Forelimb muscle (tissue), 1 donor: ENCODE data around the gene PARD6G. TPM values are rescaled to one million over a fixed set of nuclear protein-coding genes. Genes with fewer than 3 reads are reported as not detected.
"Not testable (repeated sequence)": the region's sequence is repeated elsewhere in the genome, so short reads cannot be mapped to it uniquely, and the experiment has no call there.

ENCODE experiments used
- DNase-seq: peaks from one replicate; pipeline ENCODE4 v3.0.0-alpha.2; 2013; ENCODE audit warnings: low read depth
- polyA plus RNA-seq: library from polyadenylated mRNA; unstranded; fragments of 120-200 nt; gene quantifications from one replicate; pipeline ENCODE4 v1.2.1, GENCODE V29; 2013; ENCODE audit not compliant: insufficient read length

Gene PARD6G
- polyA plus RNA-seq, 1 donor: 5.2 TPM

DNA sequence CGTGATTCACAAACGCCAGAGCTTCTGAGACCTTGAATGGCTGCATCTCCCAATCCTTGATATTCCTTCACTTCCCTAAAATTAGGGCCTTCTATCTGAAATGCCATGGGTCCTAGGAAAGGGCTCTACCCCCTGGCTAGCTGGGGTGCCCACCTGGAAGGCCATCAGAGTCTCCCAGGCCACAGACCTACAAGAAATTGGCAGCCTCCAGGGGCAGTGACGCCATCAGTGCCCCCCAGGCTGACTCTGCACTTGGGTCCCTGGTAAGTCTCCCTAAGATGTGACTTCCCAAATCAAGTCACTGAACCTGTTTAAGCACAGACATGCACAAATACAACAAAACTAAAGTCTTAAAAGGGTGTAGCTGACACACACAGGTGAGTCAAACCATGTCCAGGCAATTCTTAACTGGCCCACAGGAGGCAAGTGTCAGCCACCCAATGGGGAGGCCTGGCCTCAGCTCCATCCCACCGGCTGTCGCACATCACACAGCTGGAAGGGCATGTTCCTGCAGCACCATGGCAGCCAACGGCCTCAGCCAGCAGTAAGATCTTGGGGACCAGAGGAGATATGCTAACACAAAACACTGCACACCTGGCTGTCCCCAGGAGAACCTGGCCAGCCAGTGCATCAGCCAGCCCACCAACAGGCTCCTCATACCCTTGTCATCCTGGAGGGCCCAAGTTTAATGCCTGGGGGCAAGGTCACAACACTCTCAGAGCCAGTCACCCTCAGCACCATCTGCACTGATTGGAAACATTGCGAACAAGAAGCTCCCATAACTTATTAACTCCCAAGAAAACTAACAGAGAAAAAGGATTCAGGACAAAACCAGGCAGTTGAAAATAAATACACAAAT is 5.2 kb downstream of the PARD6G start:
- DNase-seq: no peak

DNA sequence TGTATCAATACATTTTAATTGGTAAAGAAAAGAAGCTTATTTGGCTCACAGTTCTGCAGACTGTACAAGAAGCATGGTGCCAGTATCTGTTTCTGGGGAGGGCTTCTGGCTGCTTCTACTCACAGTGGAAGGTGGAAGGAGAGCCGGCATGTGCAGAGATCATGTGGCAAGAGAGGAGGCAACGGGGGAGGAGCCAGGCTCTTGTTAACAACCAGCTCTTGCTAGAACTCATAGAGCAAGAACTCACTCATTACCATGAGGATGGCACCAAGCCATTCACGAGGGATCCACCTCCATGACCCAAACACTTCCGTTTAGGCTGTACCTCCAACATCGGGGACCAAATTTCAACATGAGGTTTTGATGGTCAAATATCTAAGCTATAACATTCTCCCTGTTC is 7.5 kb downstream of the PARD6G start:
- no peak for DNase-seq

DNA sequence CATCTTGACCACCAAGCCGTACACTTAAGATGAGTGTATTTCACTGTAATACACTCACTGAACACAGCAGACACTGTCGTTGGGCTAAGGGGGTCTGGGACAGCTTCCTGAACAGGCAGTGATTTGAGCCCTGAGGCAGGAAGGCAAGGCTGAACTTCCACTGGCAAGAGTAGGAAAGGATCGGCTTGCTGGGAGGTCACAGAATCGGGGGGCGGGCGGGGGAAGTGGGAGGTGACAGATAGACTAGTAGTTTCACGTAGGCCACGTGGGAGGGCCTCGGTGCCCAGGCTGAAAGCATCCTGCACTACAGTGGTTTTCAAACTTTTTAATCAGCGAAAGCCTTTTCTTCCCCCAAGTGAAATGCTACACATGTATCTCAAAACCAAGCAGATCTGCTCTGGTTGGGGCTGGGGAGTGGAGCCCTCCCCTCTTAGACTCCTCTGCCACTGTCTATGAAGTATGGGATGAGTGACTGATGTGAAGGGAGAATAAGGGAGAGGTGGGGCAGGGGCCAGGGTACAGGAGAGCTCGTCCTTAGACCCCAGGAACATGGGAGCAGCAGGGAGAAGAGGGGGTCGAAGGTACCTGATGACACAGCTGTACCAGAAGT is 8.6 kb downstream of the PARD6G start:
- no peak for DNase-seq

DNA sequence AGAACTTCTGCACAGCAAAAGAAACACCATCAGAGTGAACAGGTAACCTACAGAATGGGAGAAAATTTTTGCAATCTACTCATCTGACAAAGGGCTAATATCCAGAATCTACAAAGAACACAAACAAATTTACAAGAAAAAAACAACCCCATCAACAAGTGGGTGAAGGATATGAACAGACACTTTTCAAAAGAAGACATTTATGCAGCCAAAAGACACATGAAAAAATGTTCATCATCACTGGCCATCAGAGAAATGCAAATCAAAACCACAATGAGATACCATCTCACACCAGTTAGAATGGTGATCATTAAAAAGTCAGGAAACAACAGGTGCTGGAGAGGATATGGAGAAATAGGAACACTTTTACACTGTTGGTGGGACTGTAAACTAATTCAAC is 9.8 kb downstream of the PARD6G start:
- not testable (repeated sequence) for DNase-seq

DNA sequence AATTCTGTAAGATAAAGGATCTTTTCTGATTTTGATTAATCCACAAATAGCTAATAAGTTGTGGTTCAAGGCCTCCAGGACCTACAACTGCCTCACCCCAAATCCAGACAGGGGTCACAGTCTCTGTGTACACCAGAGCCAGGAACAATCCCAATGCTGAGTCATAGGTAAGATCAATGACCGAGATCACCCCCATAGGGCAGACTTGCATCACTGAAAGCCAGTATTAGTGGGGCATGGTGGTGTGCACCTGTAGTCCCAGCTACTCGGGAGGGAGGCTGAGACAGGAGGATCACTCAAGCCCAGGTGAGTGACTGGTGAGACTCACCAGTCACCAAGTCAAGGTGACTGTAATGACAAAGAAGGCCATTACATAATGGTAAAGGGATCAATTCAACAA is 12.9 kb downstream of the PARD6G start:
- no peak for DNase-seq

DNA sequence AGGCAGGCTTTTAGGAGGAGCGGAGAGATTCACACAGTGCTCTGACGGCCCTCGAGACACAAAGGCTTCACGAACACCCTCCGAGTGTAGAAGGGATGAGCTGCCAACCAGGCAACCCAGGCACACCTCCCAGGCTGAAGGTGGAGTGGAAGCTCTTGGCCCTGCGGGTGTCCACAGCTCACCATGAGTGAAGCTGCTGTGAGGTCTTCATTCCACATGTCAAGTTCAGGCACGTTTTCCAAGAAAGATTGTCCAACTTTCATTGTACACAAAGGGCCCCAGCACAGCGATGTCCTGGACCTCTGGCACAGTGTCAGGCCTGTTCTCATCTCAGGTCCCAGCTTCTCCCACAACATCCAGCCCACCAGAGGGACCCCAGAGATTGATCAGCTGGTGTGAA is 13.4 kb downstream of the PARD6G start:
- DNase-seq: no peak

- no peak for DNase-seq
Observed at GRCh38 chr18:80233201-80233835, 14.0 kb downstream of the PARD6G start.

DNA sequence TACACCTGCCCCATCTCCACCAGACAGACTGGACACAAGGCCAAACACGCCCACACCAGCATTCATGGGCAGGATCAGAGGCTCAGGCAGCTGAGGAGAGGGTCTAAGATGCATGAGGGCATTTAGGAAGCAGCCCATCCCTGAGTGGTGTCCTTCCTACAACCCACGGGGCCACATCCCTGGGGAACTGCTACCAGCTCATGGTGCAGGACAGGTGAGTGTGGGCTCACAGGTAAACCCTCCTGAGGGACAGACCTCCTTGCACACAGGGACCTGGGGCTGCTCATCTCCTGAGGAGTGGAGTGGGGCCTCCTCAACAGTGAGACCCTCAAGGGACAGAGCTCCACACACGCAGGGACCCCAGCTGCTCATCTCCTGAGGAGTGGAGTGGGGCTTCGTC is 14.6 kb downstream of the PARD6G start:
- no peak for DNase-seq

DNA sequence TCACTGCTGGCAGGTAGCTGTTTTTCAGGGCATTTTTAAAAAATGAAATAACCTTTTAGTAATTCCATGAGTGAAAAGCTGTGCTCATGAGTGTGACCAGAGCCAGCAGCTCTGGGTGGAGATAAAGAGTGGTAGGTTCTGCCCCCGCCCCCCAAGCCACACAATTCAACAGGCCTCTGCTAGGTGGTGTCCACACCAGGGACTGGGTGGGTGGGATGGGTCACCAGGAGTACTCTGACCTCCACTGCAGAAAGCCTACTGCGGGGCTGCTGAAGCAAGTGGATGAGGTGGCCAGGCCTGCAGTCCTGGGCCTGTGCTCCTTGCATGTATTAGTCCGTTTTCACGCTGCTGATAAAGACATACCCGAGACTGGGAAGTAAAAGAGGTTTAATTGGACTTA is 15.3 kb downstream of the PARD6G start:
- DNase-seq: no peak

DNA sequence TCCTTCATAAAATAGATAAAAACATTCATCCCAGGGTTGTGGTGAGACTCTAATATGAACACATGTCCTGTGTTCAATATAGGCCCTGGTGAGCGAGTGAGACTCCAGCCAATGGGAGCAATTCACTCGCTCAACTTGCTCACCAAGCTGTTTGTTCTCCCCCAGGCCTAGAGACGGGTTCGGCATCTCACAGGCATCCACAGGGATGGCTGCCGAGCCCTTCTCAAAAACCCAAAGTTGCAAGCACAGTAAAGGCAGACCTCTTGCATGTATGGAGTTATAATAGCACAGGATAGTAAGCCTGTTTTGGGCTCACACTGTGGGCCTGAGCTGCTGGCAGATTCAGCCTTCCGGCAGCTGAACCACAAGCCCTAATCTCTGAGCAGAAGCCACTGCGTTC is 15.7 kb downstream of the PARD6G start:
- no peak for DNase-seq

DNA sequence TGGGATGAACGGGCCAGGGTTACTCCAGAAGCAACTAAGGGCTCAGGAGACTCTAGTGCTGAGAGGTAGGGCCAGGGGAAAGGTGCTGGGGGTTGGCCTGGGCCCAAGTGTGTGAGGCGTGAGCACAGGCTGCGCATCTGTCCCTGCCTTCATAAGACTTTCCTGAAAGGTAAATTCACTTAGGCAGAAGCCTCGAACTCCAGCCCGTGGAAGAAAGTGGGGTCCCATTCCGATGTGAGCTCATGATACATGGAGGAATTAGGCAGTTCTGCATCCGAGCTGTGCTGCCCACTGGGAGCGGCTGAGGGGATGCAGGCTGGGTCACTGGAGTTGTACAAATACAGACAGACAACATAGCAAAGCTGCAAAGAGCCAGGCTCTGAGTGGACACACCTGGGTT is 16.2 kb downstream of the PARD6G start:
- no peak for DNase-seq

DNA sequence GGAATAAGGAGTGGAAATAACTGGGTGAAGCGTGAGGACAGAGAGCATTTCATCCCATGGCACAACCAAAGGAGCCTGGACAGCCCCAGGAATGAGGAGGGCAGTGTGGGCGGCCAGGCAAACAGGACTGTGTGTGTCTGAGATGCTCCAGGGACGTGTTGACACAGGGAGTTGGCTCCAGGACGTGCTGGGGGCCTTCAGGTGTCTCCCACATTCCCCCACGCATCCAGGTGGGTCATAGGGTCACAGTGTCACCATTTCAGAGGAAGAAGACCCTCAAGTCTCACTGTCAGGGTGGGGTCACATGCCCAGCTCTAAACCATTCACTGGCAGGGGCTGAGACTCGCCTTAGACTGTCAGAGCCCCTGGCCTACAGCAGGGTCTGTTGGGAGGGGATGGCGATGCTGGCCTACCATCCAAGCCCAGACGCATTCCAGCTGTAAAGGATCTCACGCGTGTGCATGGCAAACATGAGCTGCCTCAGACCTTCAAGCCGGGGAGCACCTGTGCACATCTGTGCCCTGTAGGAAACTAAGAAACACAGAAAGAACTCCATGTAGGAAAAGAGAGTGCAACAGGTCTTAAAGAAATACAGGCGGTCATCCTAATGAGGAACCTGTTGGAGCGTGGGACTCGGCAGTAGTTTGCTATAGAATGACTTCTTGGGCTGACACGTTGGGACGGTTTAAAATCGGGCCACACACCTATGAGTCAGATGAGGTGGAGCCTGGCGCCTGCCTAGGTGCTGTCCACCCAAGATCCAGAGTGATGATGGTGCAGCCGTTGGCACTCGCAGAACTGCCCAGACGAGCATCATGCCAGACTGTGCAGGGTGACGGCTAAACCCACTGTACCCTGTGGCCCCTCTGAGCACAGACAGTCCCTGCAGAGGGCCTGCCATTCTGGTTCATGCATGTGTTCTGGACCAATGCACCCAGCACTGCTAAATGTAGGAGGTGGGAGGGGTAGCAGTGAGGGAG is 17.3 kb downstream of the PARD6G start:
- DNase-seq: no peak

GRCh38 chr18:80229363-80229762 is 18.0 kb downstream of the PARD6G start:
- DNase-seq: no peak

- DNase-seq: no peak
Observed at GRCh38 chr18:80228051-80228848, 19.1 kb downstream of the PARD6G start.

GRCh38 chr18:80227472-80227871 is 19.8 kb downstream of the PARD6G start:
- no peak for DNase-seq

GRCh38 chr18:80225685-80226084 is 21.6 kb downstream of the PARD6G start:
- no peak for DNase-seq

DNA sequence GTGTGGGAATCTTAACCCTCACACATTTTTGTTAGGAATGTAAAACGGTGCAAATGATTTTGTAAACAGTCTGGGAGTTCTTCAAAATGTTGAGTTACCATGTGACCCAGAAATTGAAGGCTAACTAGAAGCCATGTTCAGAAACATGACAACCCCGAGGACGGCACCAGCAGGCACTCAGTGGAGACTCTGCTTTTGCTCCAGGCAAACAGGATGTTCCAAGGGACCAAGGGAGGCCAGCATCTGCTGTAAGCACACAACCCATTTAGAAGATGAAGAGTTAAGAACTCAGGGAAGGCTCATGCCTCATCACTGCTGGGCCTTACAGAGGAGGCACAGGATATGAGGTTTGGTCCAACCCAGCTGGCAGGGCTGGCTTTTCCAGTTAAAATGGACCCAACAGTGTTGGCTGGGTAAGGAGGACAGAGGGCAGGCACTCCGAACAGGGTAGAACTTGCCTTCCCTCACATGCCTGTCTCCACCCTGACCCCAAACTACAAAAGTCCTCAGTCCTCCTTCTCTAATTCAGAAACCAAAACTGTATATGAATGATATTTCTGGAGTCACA is 23.6 kb downstream of the PARD6G start:
- DNase-seq: no peak

DNA sequence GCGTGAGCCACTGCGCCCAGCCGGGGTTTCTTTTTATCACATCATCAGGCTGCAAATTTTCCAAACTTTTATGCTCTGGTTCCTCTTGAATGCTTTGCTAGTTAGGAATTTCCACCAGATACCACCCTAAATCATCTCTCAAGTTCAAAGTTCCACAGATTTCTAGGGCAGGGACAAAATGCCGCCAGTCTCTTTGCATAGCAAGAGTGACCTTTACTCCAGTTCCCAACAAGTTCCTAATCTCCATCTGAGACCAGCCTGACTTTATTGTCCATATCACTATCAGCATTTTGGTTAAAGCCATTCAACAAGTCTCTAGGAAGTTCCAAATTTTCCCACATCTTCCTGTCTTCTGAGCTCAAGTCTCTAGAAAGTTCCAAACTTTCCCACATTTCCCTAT is 27.8 kb downstream of the PARD6G start:
- not testable (repeated sequence) for DNase-seq

DNA sequence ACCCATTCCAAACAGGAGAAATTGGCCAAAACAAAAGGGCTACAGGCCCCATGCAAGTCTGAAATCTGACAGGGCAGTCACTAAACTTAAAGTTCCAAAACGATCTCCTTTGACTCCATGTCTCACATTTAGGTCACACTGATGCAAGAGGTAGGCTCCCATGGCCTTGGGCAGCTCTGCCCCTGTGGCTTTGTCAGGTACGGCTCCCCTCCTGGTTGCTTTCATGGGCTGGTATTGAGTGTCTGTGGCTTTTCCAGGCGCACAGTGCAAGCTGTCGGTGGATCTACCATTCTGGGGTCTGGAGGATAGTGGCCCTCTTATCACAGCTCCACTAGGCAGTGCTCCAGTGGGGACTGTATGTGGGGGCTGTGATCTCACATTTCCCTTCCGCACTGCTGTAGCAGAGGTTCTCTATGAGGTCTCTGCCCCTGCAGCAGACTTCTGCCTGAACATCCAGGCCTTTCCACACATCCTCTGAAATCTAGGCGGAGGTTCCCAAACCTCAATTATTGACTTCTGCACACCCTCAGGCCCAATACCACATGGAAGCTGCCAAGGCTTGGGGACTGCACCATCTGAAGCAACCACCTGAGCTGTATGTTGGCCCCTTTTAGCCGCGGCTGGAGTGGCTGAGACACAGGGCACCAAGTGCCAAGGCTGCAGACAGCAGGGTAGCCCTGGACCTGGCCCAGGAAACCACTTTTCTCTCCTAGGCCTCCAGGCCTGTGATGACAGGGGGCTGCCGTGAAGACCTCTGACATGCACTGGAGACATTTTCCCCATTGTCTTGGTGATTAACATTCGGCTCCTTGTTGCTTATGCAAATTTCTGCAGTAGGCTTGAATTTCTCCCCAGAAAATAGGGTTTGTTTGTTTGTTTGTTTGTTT is 28.7 kb downstream of the PARD6G start:
- DNase-seq: no peak

GRCh38 chr18:80213182-80213581 is 34.1 kb downstream of the PARD6G start:
- no peak for DNase-seq
